Transverse colon (tissue), 4 donors: ENCODE measurements around the gene PTPRN2. TPM values are rescaled to one million over a fixed set of nuclear protein-coding genes. Genes with fewer than 3 reads are reported as not detected.

ENCODE experiments used
- DNase-seq: peaks from one replicate; pipeline ENCODE4 v3.0.0-alpha.2; 2019
- H3K27ac ChIP-seq, 4 donors: fragments of 200-600 bp; sonication (generic); 2 replicates each; pipeline ENCODE4 v1.5.1; 2016 to 2018; ENCODE audit warnings: inconsistent platforms in 4 of 4
- H3K27me3 ChIP-seq: fragments of 200-600 bp; sonication (generic); 2 replicates; pipeline ENCODE4 v1.5.1; 2017; ENCODE audit warnings: inconsistent platforms
- H3K36me3 ChIP-seq, 4 donors: fragments of 200-600 bp; sonication (generic); 2 replicates each; pipeline ENCODE4 v1.5.1; 2017 to 2019; ENCODE audit warnings: inconsistent platforms in 4 of 4
- H3K4me1 ChIP-seq, 4 donors: fragments of 200-600 bp; sonication (generic); 2 replicates each; pipeline ENCODE4 v1.5.1; 2017 to 2020; ENCODE audit warnings: inconsistent platforms in 4 of 4
- H3K4me3 ChIP-seq, 4 donors: fragments of 200-600 bp; sonication (generic); 1 replicate in 1 of 4; 2 replicates in 3 of 4; pipeline versions ENCODE4 v1.5.1 to v1.6.1; 2017 to 2019; ENCODE audit warnings: inconsistent platforms in 4 of 4
- H3K9me3 ChIP-seq, 2 donors: fragments of 200-600 bp; sonication (generic); 2 replicates each; pipeline ENCODE4 v1.5.1; 2017 to 2019; ENCODE audit warnings: inconsistent platforms in 2 of 2
- CTCF ChIP-seq, 5 experiments: fragments of 200-600 bp in 3 of 5; fragments of 450-650 bp in 2 of 5; sonication (generic) in 3 of 5; IDR thresholded peaks; 1 replicate in 2 of 5; 2 replicates in 3 of 5; pipeline ENCODE4 v1.5.1; 2016 to 2017; ENCODE audit warnings: antibody characterized with exemption in 5 of 5, inconsistent platforms in 3 of 5, mild to moderate bottlenecking in 2 of 5, moderate library complexity in 1 of 5
- EP300 ChIP-seq: sonication (generic); formaldehyde crosslinking; IDR thresholded peaks from one replicate; pipeline ENCODE4 v1.6.1; 2017; ENCODE audit warnings: antibody characterized with exemption, low read depth
- POLR2A ChIP-seq: fragments of 450-650 bp; IDR thresholded peaks from one replicate; pipeline ENCODE4 v1.6.1; 2016; ENCODE audit warnings: antibody characterized with exemption, mild to moderate bottlenecking, moderate library complexity
- POLR2AphosphoS5 ChIP-seq, 3 donors: sonication (generic); formaldehyde crosslinking; IDR thresholded peaks; one replicate each; pipeline ENCODE4 v1.6.1; 2016; ENCODE audit warnings: antibody characterized with exemption in 3 of 3
- WGBS, 2 donors: methylation state at CpG; one replicate each; pipeline ENCODE4 v1.1.5; 2018; ENCODE audit warnings: low coverage in 1 of 2; 5-methylcytosine and 5-hydroxymethylcytosine counted together
- in situ Hi-C, 4 donors: fragments of 200-750 bp; cut with MboI; loops; one replicate each; pipeline versions ENCODE4 v1.15.0 to v1.15.1; 2017; ENCODE audit warnings: low sequenced_read_pairs in 3 of 4, low pct_ligation_motif_present in 1 of 4, low pct_unique_long_range_greater_than_20kb in 1 of 4
- intact Hi-C: fragments of 100-400 bp; cut with DNase I; formaldehyde crosslinking; loops from one replicate; pipeline ENCODE4 v1.15.1; 2023; ENCODE audit warnings: low total_unique reads
- total RNA-seq, 4 donors: library from RNA; depleted of rRNA; stranded (reverse); fragments of >200 nt; gene quantifications; one replicate each; pipeline ENCODE4 v1.1.0, GENCODE V29; 2016

PTPRN2 gene
- total RNA-seq, 4 donors from 2014 or later: 15.4 to 31.1 (median 21.8) TPM

- Histone ChIP-seq H3K27me3 (no peaks in the 10 kb centered on the region), H3K27ac (no peak overlapping the region), H3K36me3 (no peaks in the 10 kb centered on the region), H3K9me3 (no peaks in the 10 kb centered on the region), H3K4me3 (no peak overlapping the region), H3K4me1 (no peaks in the 10 kb centered on the region)
- in situ Hi-C loops: no loop called here
- intact Hi-C loops: no loop called here
- DNase-seq: no peak
- WGBS, 2 donors: 86 to 90% methylated on average over 2 to 19 of the region's 19 CpGs
- TF ChIP-seq POLR2AphosphoS5 (IDR thresholded peaks at IDR 0.05): no peak
- TF ChIP-seq POLR2A: no peak
- TF ChIP-seq EP300: no peak
- no peak for TF ChIP-seq CTCF (IDR thresholded peaks at IDR 0.05)
These were observed 1048.1 kb downstream of the PTPRN2 start for GRCh38 chr7:157539521-157539920.

GRCh38 chr7:157538735-157539134 is 1048.9 kb downstream of the PTPRN2 start:
- Histone ChIP-seq H3K27me3 (no peaks in the 10 kb centered on the region), H3K9me3 (no peaks in the 10 kb centered on the region), H3K4me3 (no peak overlapping the region), H3K36me3 (no peaks in the 10 kb centered on the region), H3K4me1 (no peaks in the 10 kb centered on the region), H3K27ac (no peak overlapping the region)
- in situ Hi-C loops: no loop called here
- intact Hi-C loops: no loop called here
- 80 to 90% methylated on average over 7 to 10 of the region's 10 CpGs for WGBS, 2 donors
- TF ChIP-seq POLR2AphosphoS5 (IDR thresholded peaks at IDR 0.05) (no peak), EP300 (no peak), CTCF (IDR thresholded peaks at IDR 0.05) (no peak), POLR2A (no peak)
- no peak for DNase-seq

- H3K4me1 ChIP-seq: no peaks in the 10 kb centered on the region
- 87% methylated on average over 11 of the region's 11 CpGs; no CpG with 5 or more reads in 1 of the 2 donors for WGBS, 2 donors
- no peaks in the 10 kb centered on the region for H3K9me3 ChIP-seq
- no peaks in the 10 kb centered on the region for H3K36me3 ChIP-seq
- DNase-seq: no peak
- H3K4me3 ChIP-seq: no peak overlapping the region
- in situ Hi-C loops (no loop called here), intact Hi-C loops (no loop called here)
- TF ChIP-seq CTCF (IDR thresholded peaks at IDR 0.05) (no peak), POLR2AphosphoS5 (IDR thresholded peaks at IDR 0.05) (no peak), EP300 (no peak), POLR2A (no peak)
- no peak overlapping the region for H3K27ac ChIP-seq
- no peaks in the 10 kb centered on the region for H3K27me3 ChIP-seq
These were observed 1049.3 kb downstream of the PTPRN2 start for GRCh38 chr7:157538321-157538720.

DNA sequence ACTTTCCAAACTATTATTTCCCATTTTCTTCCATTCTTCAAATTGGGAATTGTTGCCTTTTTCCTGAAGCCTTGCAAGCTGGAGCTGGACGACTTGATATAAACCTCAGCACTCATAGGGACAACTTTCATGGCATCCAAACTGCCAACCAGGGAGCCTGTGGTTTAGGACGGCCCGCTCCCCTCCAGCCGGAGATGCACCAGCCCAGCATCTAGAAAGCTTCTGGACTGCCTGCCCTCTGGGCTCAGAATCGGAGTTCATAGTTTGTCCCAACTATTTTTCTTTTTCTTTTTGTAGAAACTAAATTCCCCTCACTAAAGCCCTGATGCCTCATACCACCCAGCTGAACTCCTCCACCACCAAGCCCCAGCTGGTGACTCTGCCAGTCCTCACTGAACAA is 1050.6 kb downstream of the PTPRN2 start:
- in situ Hi-C loops: no loop called here
- no peak for DNase-seq

More for the DNA sequence above, 1050.6 kb downstream of the PTPRN2 start:
- 91 to 92% methylated on average over 4 to 5 of the region's 5 CpGs for WGBS, 2 donors
- H3K4me3 ChIP-seq: no peak overlapping the region
- no peaks in the 10 kb centered on the region for H3K27me3 ChIP-seq
- no peaks in the 10 kb centered on the region for H3K36me3 ChIP-seq
- H3K9me3 ChIP-seq: peaks cover 0 to 6% of the 10 kb centered on the region in 2 donors
- TF ChIP-seq POLR2AphosphoS5 (IDR thresholded peaks at IDR 0.05): no peak
- no peak for TF ChIP-seq POLR2A
- no peak for TF ChIP-seq EP300
- no peak for TF ChIP-seq CTCF (IDR thresholded peaks at IDR 0.05)
- no peaks in the 10 kb centered on the region for H3K4me1 ChIP-seq
- intact Hi-C loops: no loop called here
- H3K27ac ChIP-seq: no peak overlapping the region
